Liver (tissue), 3 donors: ENCODE measurements around the gene EFR3B.

Source experiments
- GABPA ChIP-seq, 2 donors: IDR thresholded peaks in 1 of 2; conservative IDR thresholded peaks in 1 of 2; 2 replicates each; pipeline ENCODE4 v1.6.1; 2016; ENCODE audit warnings: antibody characterized with exemption in 2 of 2, mild to moderate bottlenecking in 1 of 2, moderate library complexity in 1 of 2
- RAD21 ChIP-seq, 2 donors: IDR thresholded peaks; 2 replicates each; pipeline ENCODE4 v1.6.1; 2016; ENCODE audit warnings: antibody characterized with exemption in 2 of 2, mild to moderate bottlenecking in 2 of 2
- YY1 ChIP-seq: IDR thresholded peaks from 2 replicates; pipeline ENCODE4 v1.6.1; 2016; ENCODE audit warnings: antibody characterized with exemption, mild to moderate bottlenecking
- TF ChIP-seq, protein P1 (sequence below): fragments of 150-350 bp; IDR thresholded peaks from 2 replicates; pipeline ENCODE4 v1.5.1; 2017; ENCODE audit warnings: improper control_type of control experiment, low read depth, low read length; ENCODE audit not compliant: missing input control
- donor health status: healthy.
- donor health status: healthy.

DNA sequence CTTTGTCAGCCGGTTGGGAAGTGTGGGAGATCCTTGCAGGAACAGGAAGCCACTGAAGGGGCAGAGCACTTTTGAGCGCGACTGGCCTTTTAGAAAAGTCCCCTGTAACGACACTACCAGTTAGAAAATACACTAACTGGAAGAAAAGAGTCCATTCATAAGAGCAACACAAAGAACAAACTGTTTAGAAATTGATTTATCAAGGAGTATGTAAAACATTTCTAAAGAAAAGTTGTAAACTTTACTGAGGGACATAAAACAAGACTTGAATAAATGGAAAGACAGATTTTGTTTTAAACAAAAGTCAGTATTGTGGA, 156.3 kb downstream of the EFR3B start:
- no peak for TF ChIP-seq YY1
- TF ChIP-seq, protein P1, sequence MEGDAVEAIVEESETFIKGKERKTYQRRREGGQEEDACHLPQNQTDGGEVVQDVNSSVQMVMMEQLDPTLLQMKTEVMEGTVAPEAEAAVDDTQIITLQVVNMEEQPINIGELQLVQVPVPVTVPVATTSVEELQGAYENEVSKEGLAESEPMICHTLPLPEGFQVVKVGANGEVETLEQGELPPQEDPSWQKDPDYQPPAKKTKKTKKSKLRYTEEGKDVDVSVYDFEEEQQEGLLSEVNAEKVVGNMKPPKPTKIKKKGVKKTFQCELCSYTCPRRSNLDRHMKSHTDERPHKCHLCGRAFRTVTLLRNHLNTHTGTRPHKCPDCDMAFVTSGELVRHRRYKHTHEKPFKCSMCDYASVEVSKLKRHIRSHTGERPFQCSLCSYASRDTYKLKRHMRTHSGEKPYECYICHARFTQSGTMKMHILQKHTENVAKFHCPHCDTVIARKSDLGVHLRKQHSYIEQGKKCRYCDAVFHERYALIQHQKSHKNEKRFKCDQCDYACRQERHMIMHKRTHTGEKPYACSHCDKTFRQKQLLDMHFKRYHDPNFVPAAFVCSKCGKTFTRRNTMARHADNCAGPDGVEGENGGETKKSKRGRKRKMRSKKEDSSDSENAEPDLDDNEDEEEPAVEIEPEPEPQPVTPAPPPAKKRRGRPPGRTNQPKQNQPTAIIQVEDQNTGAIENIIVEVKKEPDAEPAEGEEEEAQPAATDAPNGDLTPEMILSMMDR = no peak
- no peak for TF ChIP-seq RAD21 (IDR thresholded peaks at IDR 0.05)
- TF ChIP-seq GABPA (IDR thresholded peaks at IDR 0.05 in 1 of 2, conservative IDR thresholded peaks at IDR 0.05 in 1 of 2) = no peak
